Esophagus (tissue), 2 donors: ENCODE results near the gene DNAH11. TPM values are rescaled to one million over a fixed set of nuclear protein-coding genes. Genes with fewer than 3 reads are reported as not detected.
"Not testable (repeated sequence)": the region's sequence is repeated elsewhere in the genome, so short reads cannot be mapped to it uniquely, and the experiment has no call there.

Source experiments
- H3K27ac ChIP-seq, 2 donors: one replicate each; pipeline ENCODE4 v1.5.1; 2013; ENCODE audit warnings: low read depth in 2 of 2, mild to moderate bottlenecking in 2 of 2, inconsistent platforms in 1 of 2, low read length in 1 of 2, moderate library complexity in 1 of 2
- H3K27me3 ChIP-seq, 2 donors: one replicate each; pipeline ENCODE4 v1.6.1; 2013; ENCODE audit warnings: low read length in 2 of 2, control low read depth in 1 of 2, mild to moderate bottlenecking in 1 of 2; ENCODE audit not compliant: insufficient read depth in 2 of 2, control insufficient read depth in 1 of 2
- H3K36me3 ChIP-seq, 2 donors: one replicate each; pipeline ENCODE4 v1.6.1; 2013; ENCODE audit warnings: low read length in 1 of 2; ENCODE audit not compliant: control insufficient read depth in 2 of 2, insufficient read depth in 2 of 2
- H3K4me1 ChIP-seq, 2 donors: one replicate each; pipeline ENCODE4 v1.6.1; 2013; ENCODE audit warnings: low read length in 1 of 2; ENCODE audit not compliant: control insufficient read depth in 2 of 2, insufficient read depth in 2 of 2
- H3K4me3 ChIP-seq, 2 donors: one replicate each; pipeline ENCODE4 v1.5.1; 2013; ENCODE audit warnings: low read length in 2 of 2, mild to moderate bottlenecking in 2 of 2, low read depth in 1 of 2, moderate library complexity in 1 of 2
- H3K9me3 ChIP-seq, 2 donors: one replicate each; pipeline ENCODE4 v1.6.1; 2013; ENCODE audit warnings: mild to moderate bottlenecking in 2 of 2, low read depth in 1 of 2, low read length in 1 of 2, moderate library complexity in 1 of 2; ENCODE audit not compliant: control insufficient read depth in 2 of 2, insufficient read depth in 1 of 2
- WGBS, 2 donors: extraction: QIAGEN DNeasy Blood & Tissue Kit; methylation state at CpG; one replicate each; pipeline ENCODE4 v1.1.7; 2013; 5-methylcytosine and 5-hydroxymethylcytosine counted together
- polyA plus RNA-seq, 2 donors: library from polyadenylated mRNA; stranded (reverse); fragments of 200-250 nt; gene quantifications; one replicate each; pipeline ENCODE4 v1.2.3, GENCODE V29; 2013
- donor health status: healthy with polysubstance abuse.
- donor health status: Bipolar disorder and iron deficiency.

DNAH11 gene
- polyA plus RNA-seq, 2 donors, result 0.51 to 1.6 TPM

GRCh38 chr7:21828841-21829240 lies 286.0 kb downstream of the DNAH11 start:
- no peak overlapping the region for H3K27ac ChIP-seq
- 36 to 43% methylated on average over 6 of the region's 6 CpGs for WGBS, 2 donors
- no peak overlapping the region for H3K4me3 ChIP-seq
- H3K9me3 ChIP-seq, result no peaks in the 10 kb centered on the region
- no peaks in the 10 kb centered on the region for H3K27me3 ChIP-seq
- H3K36me3 ChIP-seq, result no peaks in the 10 kb centered on the region
- H3K4me1 ChIP-seq, result no peaks in the 10 kb centered on the region

GRCh38 chr7:21829731-21830130 lies 286.9 kb downstream of the DNAH11 start:
- H3K36me3 ChIP-seq, result no peaks in the 10 kb centered on the region
- no peaks in the 10 kb centered on the region for H3K9me3 ChIP-seq
- no peak overlapping the region for H3K4me3 ChIP-seq
- H3K27me3 ChIP-seq, result no peaks in the 10 kb centered on the region
- H3K4me1 ChIP-seq, result no peaks in the 10 kb centered on the region
- no peak overlapping the region for H3K27ac ChIP-seq
- 45 to 50% methylated on average over 7 of the region's 7 CpGs for WGBS, 2 donors

GRCh38 chr7:21844742-21845141 lies 301.9 kb downstream of the DNAH11 start:
- 33 to 44% methylated on average over 1 of the region's 1 CpG for WGBS, 2 donors

GRCh38 chr7:21850531-21851285 lies 307.9 kb downstream of the DNAH11 start:
- Histone ChIP-seq H3K27ac (no peak overlapping the region), H3K9me3 (no peaks in the 10 kb centered on the region), H3K4me1 (no peaks in the 10 kb centered on the region), H3K27me3 (no peaks in the 10 kb centered on the region), H3K4me3 (no peak overlapping the region), H3K36me3 (no peaks in the 10 kb centered on the region)
- WGBS, 2 donors, result 74 to 78% methylated on average over 5 of the region's 5 CpGs

More at GRCh38 chr7:21844742-21845141, 301.9 kb downstream of the DNAH11 start:
- H3K27ac ChIP-seq, result no peak overlapping the region
- H3K9me3 ChIP-seq, result no peaks in the 10 kb centered on the region
- H3K4me3 ChIP-seq, result no peak overlapping the region
- no peaks in the 10 kb centered on the region for H3K4me1 ChIP-seq
- no peaks in the 10 kb centered on the region for H3K27me3 ChIP-seq
- H3K36me3 ChIP-seq, result no peaks in the 10 kb centered on the region

GRCh38 chr7:21851559-21851967 lies 308.7 kb downstream of the DNAH11 start:
- no peaks in the 10 kb centered on the region for H3K9me3 ChIP-seq
- 59 to 63% methylated on average over 6 of the region's 6 CpGs for WGBS, 2 donors
- no peaks in the 10 kb centered on the region for H3K27me3 ChIP-seq
- no peaks in the 10 kb centered on the region for H3K36me3 ChIP-seq
- no peaks in the 10 kb centered on the region for H3K4me1 ChIP-seq
- H3K4me3 ChIP-seq, result no peak overlapping the region
- no peak overlapping the region for H3K27ac ChIP-seq

GRCh38 chr7:21865631-21866204 lies 322.9 kb downstream of the DNAH11 start:
- not testable (repeated sequence) for H3K27me3 ChIP-seq, H3K9me3 ChIP-seq, H3K27ac ChIP-seq, H3K4me1 ChIP-seq, H3K4me3 ChIP-seq, H3K36me3 ChIP-seq
- 62 to 63% methylated on average over 7 of the region's 7 CpGs for WGBS, 2 donors

GRCh38 chr7:21866731-21867130 lies 323.9 kb downstream of the DNAH11 start:
- peaks cover 0 to 2% of the 10 kb centered on the region in 2 donors for H3K9me3 ChIP-seq
- no peak overlapping the region for H3K4me3 ChIP-seq
- H3K27ac ChIP-seq, result no peak overlapping the region
- H3K4me1 ChIP-seq, result no peaks in the 10 kb centered on the region
- no peaks in the 10 kb centered on the region for H3K36me3 ChIP-seq
- 41 to 58% methylated on average over 1 of the region's 1 CpG for WGBS, 2 donors
- no peaks in the 10 kb centered on the region for H3K27me3 ChIP-seq

GRCh38 chr7:21867226-21867625 lies 324.4 kb downstream of the DNAH11 start:
- Histone ChIP-seq H3K9me3 (peaks cover 0 to 2% of the 10 kb centered on the region in 2 donors), H3K27ac (no peak overlapping the region), H3K36me3 (no peaks in the 10 kb centered on the region), H3K4me1 (no peaks in the 10 kb centered on the region), H3K4me3 (no peak overlapping the region), H3K27me3 (no peaks in the 10 kb centered on the region)

GRCh38 chr7:21867816-21868575 lies 325.2 kb downstream of the DNAH11 start:
- WGBS, 2 donors, result 73 to 80% methylated on average over 8 of the region's 8 CpGs
- H3K27me3 ChIP-seq, result no peaks in the 10 kb centered on the region
- H3K36me3 ChIP-seq, result no peaks in the 10 kb centered on the region
- no peak overlapping the region for H3K4me3 ChIP-seq
- H3K9me3 ChIP-seq, result peaks cover 0 to 2% of the 10 kb centered on the region in 2 donors
- H3K27ac ChIP-seq, result no peak overlapping the region
- H3K4me1 ChIP-seq, result no peaks in the 10 kb centered on the region
